Lower lobe of right lung (tissue), 2 donors: ENCODE data around the gene MARF1. TPM values are rescaled to one million over a fixed set of nuclear protein-coding genes. Genes with fewer than 3 reads are reported as not detected.
A peak's percentile ranks its signal among the peaks of the same experiment; 100 is the strongest.
"Not testable (repeated sequence)": the region's sequence is repeated elsewhere in the genome, so short reads cannot be mapped to it uniquely, and the experiment has no call there.

Source experiments
- ATAC-seq, 2 donors: fragments of 200-7000 bp; cut with Tn5 transposase; one replicate each; pipeline ENCODE4 v1.9.1; 2020 to 2022; ENCODE audit warnings: mild to moderate bottlenecking in 2 of 2, moderate library complexity in 2 of 2
- DNase-seq: peaks from one replicate; pipeline ENCODE4 v3.0.0-alpha.2; 2020
- H3K27ac ChIP-seq: fragments of 200-600 bp; one replicate; pipeline ENCODE4 v1.8.0; 2022
- H3K27me3 ChIP-seq: fragments of 200-600 bp; one replicate; pipeline ENCODE4 v1.8.0; 2022; ENCODE audit warnings: low read depth
- H3K36me3 ChIP-seq: fragments of 200-600 bp; one replicate; pipeline ENCODE4 v1.8.0; 2022; ENCODE audit warnings: mild to moderate bottlenecking
- H3K4me1 ChIP-seq: fragments of 200-600 bp; one replicate; pipeline ENCODE4 v1.8.0; 2022
- H3K4me3 ChIP-seq: fragments of 200-600 bp; one replicate; pipeline ENCODE4 v1.8.0; 2022; ENCODE audit warnings: mild to moderate bottlenecking
- H3K9me3 ChIP-seq: fragments of 200-600 bp; one replicate; pipeline ENCODE4 v1.8.0; 2022
- intact Hi-C: fragments of 100-400 bp; cut with DNase I; formaldehyde crosslinking; loops from one replicate; pipeline ENCODE4 v1.11.0; 2022
- total RNA-seq: library from RNA; stranded (reverse); fragmentation: NEBNext Ultra II Directional; extraction: Animal tissue kit (Norgen Biotek cat#: 25700); gene quantifications from one replicate; pipeline ENCODE4 v1.2.1, GENCODE V29; 2021
- TF ChIP-seq, protein P1 (sequence below): fragments of 200-600 bp; IDR thresholded peaks from one replicate; pipeline ENCODE4 v1.8.0; 2022; ENCODE audit warnings: antibody characterized with exemption, mild to moderate bottlenecking
- donor health status: DM: no; HTN: yes; CAD: no; lungs with severe emphysema.

MARF1 gene
- total RNA-seq, 1 donor from 2014 or later, result 111 TPM

DNA sequence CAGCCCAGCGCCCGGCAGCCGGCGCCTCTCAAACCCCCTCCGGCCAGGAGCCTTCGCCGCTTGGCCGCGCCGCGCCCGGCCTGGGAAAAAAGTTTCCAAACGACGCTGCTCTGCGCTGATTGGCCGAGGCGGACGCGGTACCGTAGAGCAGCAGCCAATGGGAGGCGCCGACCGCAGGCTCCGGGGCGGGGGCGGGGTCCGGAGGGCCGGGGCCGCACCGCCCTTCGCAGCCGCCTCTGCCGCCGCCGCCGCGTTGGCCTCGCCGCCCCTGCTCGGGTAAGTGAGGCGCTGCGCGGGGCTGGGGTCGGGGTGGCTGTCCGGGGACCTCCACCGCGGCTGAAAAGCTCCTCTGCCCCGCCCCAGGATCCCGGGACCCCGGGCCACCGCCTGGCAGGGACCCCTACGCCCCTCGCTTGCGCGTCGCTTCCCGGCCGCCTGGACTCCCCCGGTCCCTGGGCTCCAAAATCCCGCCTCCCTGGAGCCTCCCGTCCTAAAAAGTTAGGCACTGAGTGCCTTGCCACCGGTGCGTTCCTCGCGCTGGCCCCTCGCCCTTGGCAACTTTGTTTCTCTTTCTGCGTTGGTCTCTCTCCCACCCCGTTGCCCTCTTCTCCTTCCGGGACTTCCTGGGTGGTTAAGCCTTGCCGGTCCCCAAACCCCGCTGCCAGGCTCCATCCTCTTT is 7.2 kb upstream of the MARF1 start, which contains the start of gene NDE1:
TSS of gene NDE1 (plus strand) at position 227 of the 679 bp plus-strand sequence. CDS start 14,534 bp downstream, outside the sequence.
- peak; percentile 100 for ATAC-seq
- intact Hi-C loops, result no loop called here
- TF ChIP-seq, protein P1, sequence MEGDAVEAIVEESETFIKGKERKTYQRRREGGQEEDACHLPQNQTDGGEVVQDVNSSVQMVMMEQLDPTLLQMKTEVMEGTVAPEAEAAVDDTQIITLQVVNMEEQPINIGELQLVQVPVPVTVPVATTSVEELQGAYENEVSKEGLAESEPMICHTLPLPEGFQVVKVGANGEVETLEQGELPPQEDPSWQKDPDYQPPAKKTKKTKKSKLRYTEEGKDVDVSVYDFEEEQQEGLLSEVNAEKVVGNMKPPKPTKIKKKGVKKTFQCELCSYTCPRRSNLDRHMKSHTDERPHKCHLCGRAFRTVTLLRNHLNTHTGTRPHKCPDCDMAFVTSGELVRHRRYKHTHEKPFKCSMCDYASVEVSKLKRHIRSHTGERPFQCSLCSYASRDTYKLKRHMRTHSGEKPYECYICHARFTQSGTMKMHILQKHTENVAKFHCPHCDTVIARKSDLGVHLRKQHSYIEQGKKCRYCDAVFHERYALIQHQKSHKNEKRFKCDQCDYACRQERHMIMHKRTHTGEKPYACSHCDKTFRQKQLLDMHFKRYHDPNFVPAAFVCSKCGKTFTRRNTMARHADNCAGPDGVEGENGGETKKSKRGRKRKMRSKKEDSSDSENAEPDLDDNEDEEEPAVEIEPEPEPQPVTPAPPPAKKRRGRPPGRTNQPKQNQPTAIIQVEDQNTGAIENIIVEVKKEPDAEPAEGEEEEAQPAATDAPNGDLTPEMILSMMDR, result no peak

DNA sequence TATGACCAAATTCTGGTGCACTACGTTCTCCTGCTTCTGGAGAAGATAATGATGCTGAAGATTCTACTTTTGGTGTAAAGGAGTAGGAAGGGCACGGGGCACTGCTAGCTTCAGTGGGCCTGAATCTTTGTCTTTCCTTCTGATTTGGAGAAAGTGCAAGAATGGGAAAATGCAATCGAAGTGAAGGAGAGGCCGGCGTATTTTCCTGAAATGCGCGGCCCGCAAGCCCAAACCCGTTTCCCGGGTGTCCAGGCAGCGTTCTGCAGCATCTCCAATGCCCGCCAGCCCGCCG is 6.7 kb upstream of the MARF1 start:
- H3K27me3 ChIP-seq, result no peaks in the 10 kb centered on the region
- DNase-seq (no peak), ATAC-seq (no peak)
- peak overlapping the region; percentile 95 for H3K27ac ChIP-seq
- H3K4me1 ChIP-seq, result peaks cover 30% of the 10 kb centered on the region
- H3K36me3 ChIP-seq, result no peaks in the 10 kb centered on the region
- TF ChIP-seq, protein P1, result no peak
- intact Hi-C loops, result no loop called here
- H3K4me3 ChIP-seq, result peak overlapping the region; percentile 97
- H3K9me3 ChIP-seq, result no peaks in the 10 kb centered on the region

More for the DNA sequence above, 7.2 kb upstream of the MARF1 start, which contains the start of gene NDE1:
- Histone ChIP-seq H3K4me1 (peaks cover 30% of the 10 kb centered on the region), H3K9me3 (no peaks in the 10 kb centered on the region), H3K27me3 (no peaks in the 10 kb centered on the region), H3K27ac (peak within 1 kb of the TSS; percentile 95), H3K4me3 (peak within 1 kb of the TSS; percentile 97), H3K36me3 (no peaks in the 10 kb centered on the region)
- peak; percentile 95 for DNase-seq

DNA sequence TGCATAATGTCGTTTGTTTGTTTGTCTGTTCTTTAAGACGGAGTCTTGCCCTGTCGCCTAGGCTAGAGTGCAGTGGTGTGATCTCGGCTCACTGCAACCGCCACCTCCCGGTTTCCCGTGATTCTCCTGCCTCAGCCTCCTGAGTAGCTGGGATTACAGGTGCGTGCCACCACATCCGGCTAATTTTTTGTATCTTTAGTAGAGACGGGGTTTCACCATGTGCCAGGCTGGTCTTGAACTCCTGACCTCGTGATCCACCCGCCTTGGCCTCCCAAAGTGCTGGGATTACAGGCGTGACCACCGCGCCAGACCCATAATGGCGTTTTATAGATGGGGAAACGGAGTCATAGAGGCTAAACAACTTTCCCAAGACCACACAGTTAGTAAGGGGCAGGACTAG is 6.4 kb upstream of the MARF1 start:
- H3K27me3 ChIP-seq, DNase-seq, H3K36me3 ChIP-seq, intact Hi-C loops, ATAC-seq, H3K9me3 ChIP-seq: not testable (repeated sequence)
- Histone ChIP-seq H3K27ac (peak overlapping the region; percentile 95), H3K4me1 (peaks cover 30% of the 10 kb centered on the region), H3K4me3 (peak overlapping the region; percentile 97)

DNA sequence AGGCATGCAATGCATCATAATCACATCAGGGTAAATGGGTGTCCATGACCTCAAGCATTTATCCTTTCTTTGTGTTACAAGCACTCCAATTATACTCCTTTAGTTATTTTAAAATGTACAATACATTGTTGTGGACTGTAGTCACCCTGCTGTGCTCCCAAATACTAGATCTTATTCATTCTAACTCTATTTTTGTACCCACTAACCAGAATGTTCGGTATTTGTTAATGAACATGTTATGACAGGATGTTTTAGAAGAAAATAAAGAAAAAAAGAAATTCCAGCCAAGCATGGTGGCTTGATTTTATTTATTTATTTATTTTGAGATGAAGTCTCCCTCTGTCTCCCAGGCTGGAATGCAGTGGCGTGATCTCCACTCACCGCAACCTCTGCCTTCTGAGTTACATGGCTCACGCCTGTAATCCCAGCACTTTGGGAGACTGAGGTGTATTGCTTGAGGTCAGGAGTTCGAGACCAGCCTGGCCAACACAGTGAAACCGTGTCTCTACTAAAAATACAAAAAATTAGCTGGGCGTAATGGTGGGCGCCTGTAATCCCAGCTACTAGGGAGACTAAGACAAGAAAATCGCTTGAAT is 5.3 kb upstream of the MARF1 start:
- peaks cover 27% of the 10 kb centered on the region for H3K4me1 ChIP-seq
- no peaks in the 10 kb centered on the region for H3K9me3 ChIP-seq
- H3K36me3 ChIP-seq, result no peaks in the 10 kb centered on the region
- intact Hi-C loops, result no loop called here
- H3K27ac ChIP-seq, result no peak overlapping the region
- no peaks in the 10 kb centered on the region for H3K27me3 ChIP-seq
- ATAC-seq (no peak), DNase-seq (no peak)
- TF ChIP-seq, protein P1, result no peak
- no peak overlapping the region for H3K4me3 ChIP-seq

DNA sequence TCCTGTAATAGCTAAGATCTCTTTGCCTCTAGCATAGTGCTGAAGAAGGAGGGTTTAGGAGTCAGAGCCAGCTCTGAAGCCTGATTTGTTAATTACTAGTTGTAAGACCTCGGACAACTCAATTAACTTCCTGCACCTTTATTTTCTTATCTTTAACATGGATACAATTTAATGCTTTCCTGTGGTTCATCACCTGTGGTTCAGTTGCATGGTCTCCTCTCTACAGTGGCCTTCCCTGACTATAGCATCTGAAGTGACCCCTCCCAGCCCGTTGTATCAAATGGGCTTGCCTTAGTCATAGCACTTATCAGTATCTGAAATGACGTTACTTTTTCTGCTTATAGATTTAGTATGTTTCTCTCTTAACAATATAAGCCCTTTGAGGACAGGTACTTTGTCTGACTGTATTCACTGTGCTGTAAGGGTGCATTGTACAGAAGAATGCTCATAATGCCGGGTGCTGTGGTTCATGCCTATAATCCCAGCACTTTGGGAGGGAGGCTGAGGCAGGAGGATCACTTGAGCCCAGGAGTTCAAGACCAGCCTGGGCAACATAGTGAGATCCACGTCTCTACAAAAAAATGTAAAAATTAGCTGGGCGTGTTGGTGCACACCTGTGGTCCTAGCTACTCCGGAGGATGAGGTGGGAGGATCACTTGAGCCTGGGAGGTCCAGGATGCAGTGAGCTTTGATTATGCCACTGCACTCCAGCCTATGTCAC is 4.5 kb upstream of the MARF1 start:
- no peak for DNase-seq
- Histone ChIP-seq H3K36me3 (no peaks in the 10 kb centered on the region), H3K27ac (no peak overlapping the region), H3K4me1 (peaks cover 21% of the 10 kb centered on the region), H3K27me3 (no peaks in the 10 kb centered on the region), H3K4me3 (no peak overlapping the region), H3K9me3 (no peaks in the 10 kb centered on the region)
- ATAC-seq, result no peak
- intact Hi-C loops, result no loop called here
- TF ChIP-seq, protein P1, result no peak

DNA sequence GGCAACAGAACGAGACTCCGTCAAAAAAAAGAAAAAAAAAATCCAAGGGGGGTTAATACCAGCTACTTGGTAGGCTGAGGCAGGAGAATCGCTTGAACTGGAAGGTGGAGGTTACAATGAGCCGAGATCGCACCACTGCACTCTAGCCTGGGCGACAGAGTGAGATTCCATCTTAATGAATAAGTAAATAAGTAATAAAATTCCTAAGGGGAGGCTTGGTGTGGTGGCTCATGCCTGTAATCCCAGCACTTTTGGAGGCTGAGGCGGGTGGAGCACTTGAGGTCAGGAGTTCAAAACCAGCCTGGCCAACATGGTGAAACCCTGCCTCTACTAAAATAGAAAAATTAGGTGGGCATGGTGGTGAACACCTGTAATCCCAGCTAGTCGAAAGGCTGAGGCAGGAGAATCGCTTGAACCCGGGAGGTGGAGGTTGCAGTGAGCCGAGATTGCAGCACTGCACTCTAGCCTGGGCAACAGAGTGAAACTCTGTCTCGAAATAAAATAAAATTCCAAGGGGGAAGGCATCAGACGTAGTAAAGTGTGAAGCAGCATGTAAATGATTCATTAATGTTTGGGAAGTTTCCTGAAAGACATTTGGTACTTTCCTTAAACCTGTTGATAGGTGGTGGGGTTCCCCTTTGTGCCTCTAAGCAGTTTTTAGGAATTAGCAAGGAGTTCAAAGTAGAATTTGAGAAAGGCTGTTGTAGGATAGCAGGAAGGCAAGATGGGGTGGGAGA is 3.8 kb upstream of the MARF1 start:
- H3K36me3 ChIP-seq, H3K27me3 ChIP-seq, H3K4me3 ChIP-seq, H3K27ac ChIP-seq, H3K9me3 ChIP-seq, ATAC-seq, DNase-seq, intact Hi-C loops: not testable (repeated sequence)
- peaks cover 27% of the 10 kb centered on the region for H3K4me1 ChIP-seq

DNA sequence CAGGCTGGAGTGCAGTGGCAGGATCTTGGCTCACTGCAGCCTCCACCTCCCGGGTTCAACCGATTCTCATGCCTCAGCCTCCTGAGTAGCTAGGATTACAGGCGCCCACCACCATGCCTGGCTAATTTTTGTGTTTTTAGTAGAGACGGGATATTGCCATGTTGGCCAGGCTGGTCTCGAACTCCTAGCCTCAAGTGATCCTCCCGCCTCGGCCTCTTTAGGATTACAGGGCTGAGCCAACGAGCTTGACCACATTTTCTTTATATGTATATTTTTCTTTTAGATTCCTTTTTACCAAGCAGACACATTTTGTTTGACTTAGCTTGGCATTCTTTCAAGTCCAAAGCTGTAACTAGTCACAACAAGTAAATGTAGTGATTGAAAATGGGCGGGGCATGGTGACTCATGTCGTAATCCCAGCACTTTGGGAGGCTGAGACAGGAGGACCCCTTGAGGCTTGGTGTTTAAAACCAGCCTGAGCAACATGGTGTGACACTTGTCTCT is 2.1 kb upstream of the MARF1 start:
- intact Hi-C loops, ATAC-seq: not testable (repeated sequence)

More for the DNA sequence above, 2.1 kb upstream of the MARF1 start:
- not testable (repeated sequence) for H3K4me3 ChIP-seq, H3K36me3 ChIP-seq, H3K27ac ChIP-seq, H3K27me3 ChIP-seq, DNase-seq, H3K9me3 ChIP-seq
- H3K4me1 ChIP-seq, result peaks cover 36% of the 10 kb centered on the region
